Measurements from ENCODE around the gene PAX7.
"Not testable (repeated sequence)": the region's sequence is repeated elsewhere in the genome, so short reads cannot be mapped to it uniquely, and the experiment has no call there.

PAX7 gene

GRCh38 chr1:18666317-18666920, 35.8 kb downstream of the PAX7 start:
- DNase-seq = no peak

GRCh38 chr1:18667333-18667732, 36.7 kb downstream of the PAX7 start:
- DNase-seq = no peak

GRCh38 chr1:18668046-18668445, 37.4 kb downstream of the PAX7 start:
- DNase-seq = no peak

- DNase-seq = no peak
Measured at GRCh38 chr1:18668750-18669404, 38.2 kb downstream of the PAX7 start.

GRCh38 chr1:18670121-18670867, 39.6 kb downstream of the PAX7 start:
- DNase-seq = no peak

- no peak for DNase-seq
Measured at GRCh38 chr1:18670868-18671225, 40.2 kb downstream of the PAX7 start.

GRCh38 chr1:18673976-18674375, 43.3 kb downstream of the PAX7 start:
- no peak for DNase-seq

- no peak for DNase-seq
Measured at GRCh38 chr1:18676332-18676781, 45.7 kb downstream of the PAX7 start.

GRCh38 chr1:18681423-18681835, 50.8 kb downstream of the PAX7 start:
- no peak for DNase-seq

- DNase-seq = no peak
Measured at GRCh38 chr1:18682375-18682774, 51.7 kb downstream of the PAX7 start.

- DNase-seq = no peak
Measured at GRCh38 chr1:18684303-18684702, 53.7 kb downstream of the PAX7 start.

GRCh38 chr1:18686540-18686939, 55.9 kb downstream of the PAX7 start:
- no peak for DNase-seq

- DNase-seq = no peak
Measured at GRCh38 chr1:18687273-18687672, 56.6 kb downstream of the PAX7 start.

- no peak for DNase-seq
Measured at GRCh38 chr1:18691648-18692047, 61.0 kb downstream of the PAX7 start.

GRCh38 chr1:18693256-18694098, 62.8 kb downstream of the PAX7 start:
- DNase-seq = no peak

- DNase-seq = not testable (repeated sequence)
Measured at GRCh38 chr1:18694289-18694688, 63.6 kb downstream of the PAX7 start.

- DNase-seq = no peak
Measured at GRCh38 chr1:18697541-18697940, 66.9 kb downstream of the PAX7 start.

- no peak for DNase-seq
Measured at GRCh38 chr1:18700530-18700929, 69.9 kb downstream of the PAX7 start.

- DNase-seq = no peak
Measured at GRCh38 chr1:18701183-18701582, 70.5 kb downstream of the PAX7 start.

GRCh38 chr1:18703041-18703621, 72.5 kb downstream of the PAX7 start:
- no peak for DNase-seq

GRCh38 chr1:18705811-18706210, 75.2 kb downstream of the PAX7 start:
- no peak for DNase-seq

GRCh38 chr1:18707696-18708257, 77.1 kb downstream of the PAX7 start:
- DNase-seq = no peak

All from hippocampal formation (tissue), 2 donors.